Muscle layer of duodenum (tissue), 2 donors: Measurements from ENCODE around the gene STK32C.
"Not testable (repeated sequence)": the region's sequence is repeated elsewhere in the genome, so short reads cannot be mapped to it uniquely, and the experiment has no call there.

ENCODE experiments used
- H3K27ac ChIP-seq: one replicate; pipeline ENCODE4 v1.7.0; 2013; ENCODE audit warnings: mild to moderate bottlenecking, low read length
- H3K27me3 ChIP-seq: one replicate; pipeline ENCODE4 v1.7.0; 2013; ENCODE audit warnings: low read depth, mild to moderate bottlenecking, control low read depth, low read length
- H3K36me3 ChIP-seq, 2 donors: one replicate each; pipeline ENCODE4 v1.7.0; 2013; ENCODE audit warnings: low read length in 2 of 2, control low read depth in 1 of 2, mild to moderate bottlenecking in 1 of 2; ENCODE audit not compliant: insufficient read depth in 2 of 2, control insufficient read depth in 1 of 2
- H3K4me1 ChIP-seq, 2 donors: one replicate each; pipeline ENCODE4 v1.7.0; 2013; ENCODE audit warnings: low read length in 2 of 2, mild to moderate bottlenecking in 2 of 2, control low read depth in 1 of 2, moderate library complexity in 1 of 2; ENCODE audit not compliant: insufficient read depth in 2 of 2, control insufficient read depth in 1 of 2
- H3K4me3 ChIP-seq, 2 donors: one replicate each; pipeline ENCODE4 v1.7.0; 2013; ENCODE audit warnings: low read length in 2 of 2, low read depth in 1 of 2, mild to moderate bottlenecking in 1 of 2
- H3K9me3 ChIP-seq, 2 donors: one replicate each; pipeline ENCODE4 v1.7.0; 2013; ENCODE audit warnings: low read length in 2 of 2, control low read depth in 1 of 2, mild to moderate bottlenecking in 1 of 2; ENCODE audit not compliant: control insufficient read depth in 1 of 2
- donor health status: healthy.

Gene STK32C

GRCh38 chr10:132227851-132228390, 79.8 kb downstream of the STK32C start:
- H3K27ac ChIP-seq, result no peak overlapping the region
- no peak overlapping the region for H3K4me3 ChIP-seq
- no peaks in the 10 kb centered on the region for H3K9me3 ChIP-seq
- H3K4me1 ChIP-seq, result peaks cover 0 to 13% of the 10 kb centered on the region in 2 donors
- H3K27me3 ChIP-seq, result no peaks in the 10 kb centered on the region
- H3K36me3 ChIP-seq, result no peaks in the 10 kb centered on the region

DNA sequence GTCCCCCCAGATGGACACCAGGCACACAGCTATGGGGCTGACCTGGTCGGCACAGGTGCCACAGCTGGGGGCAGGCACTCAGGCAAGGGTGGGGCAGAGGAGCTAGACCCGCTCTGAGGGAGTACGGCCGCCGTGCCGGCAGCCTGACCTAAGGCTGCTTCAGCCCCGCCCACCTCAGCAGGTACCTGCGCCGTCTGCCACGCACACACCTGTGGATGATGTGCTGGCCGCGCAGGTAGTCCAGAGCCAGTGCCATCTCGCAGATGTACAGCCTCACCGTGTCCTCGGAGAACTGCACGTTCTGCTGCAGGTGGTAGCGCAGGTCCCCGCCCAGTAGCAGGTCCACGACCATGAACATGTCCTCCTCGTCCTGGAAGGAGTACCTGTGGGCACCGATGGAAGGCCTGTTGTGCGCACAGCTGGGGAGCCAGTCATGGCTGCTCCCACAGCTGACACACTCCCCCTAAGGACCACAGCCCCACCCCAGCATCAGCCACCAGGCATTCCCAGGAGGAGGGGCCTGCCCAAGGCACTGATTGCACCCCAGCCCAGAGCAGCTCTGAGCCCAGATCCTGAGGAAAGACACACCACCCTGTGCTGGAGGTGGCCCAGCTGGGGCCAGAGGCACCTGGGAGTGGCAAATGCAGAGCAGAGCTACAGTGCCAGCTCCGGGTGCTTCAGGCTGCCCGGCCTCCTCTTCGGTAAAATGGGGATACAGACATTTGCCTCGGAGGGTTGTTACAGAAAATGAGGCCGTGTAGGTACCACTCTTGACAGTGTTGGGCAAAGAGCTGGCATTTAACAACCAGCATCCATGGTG, 81.0 kb downstream of the STK32C start:
- Histone ChIP-seq H3K9me3 (no peaks in the 10 kb centered on the region), H3K4me3 (no peak overlapping the region), H3K27ac (no peak overlapping the region), H3K36me3 (no peaks in the 10 kb centered on the region), H3K27me3 (no peaks in the 10 kb centered on the region), H3K4me1 (peaks cover 0 to 13% of the 10 kb centered on the region in 2 donors)

DNA sequence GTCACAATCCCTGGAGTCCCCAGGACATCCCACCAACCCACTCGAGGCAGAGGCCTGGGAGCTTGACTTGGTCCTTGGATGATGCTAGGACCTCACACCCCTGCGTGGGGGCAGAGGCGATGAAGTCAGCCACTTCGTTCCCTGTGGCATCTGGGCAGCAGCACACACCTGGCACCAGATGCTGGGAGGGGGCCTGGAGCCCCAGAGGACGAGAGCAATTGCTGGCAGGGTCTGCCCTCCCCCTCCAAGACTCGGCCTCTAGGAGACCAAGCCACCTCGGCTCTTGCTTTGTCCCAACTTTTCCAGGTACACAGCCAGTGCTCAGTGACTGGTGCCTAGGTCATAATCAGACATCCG, 81.9 kb downstream of the STK32C start:
- no peaks in the 10 kb centered on the region for H3K9me3 ChIP-seq
- H3K4me3 ChIP-seq, result no peak overlapping the region
- no peaks in the 10 kb centered on the region for H3K36me3 ChIP-seq
- H3K27ac ChIP-seq, result no peak overlapping the region
- peaks cover 0 to 12% of the 10 kb centered on the region in 2 donors for H3K4me1 ChIP-seq
- no peaks in the 10 kb centered on the region for H3K27me3 ChIP-seq

DNA sequence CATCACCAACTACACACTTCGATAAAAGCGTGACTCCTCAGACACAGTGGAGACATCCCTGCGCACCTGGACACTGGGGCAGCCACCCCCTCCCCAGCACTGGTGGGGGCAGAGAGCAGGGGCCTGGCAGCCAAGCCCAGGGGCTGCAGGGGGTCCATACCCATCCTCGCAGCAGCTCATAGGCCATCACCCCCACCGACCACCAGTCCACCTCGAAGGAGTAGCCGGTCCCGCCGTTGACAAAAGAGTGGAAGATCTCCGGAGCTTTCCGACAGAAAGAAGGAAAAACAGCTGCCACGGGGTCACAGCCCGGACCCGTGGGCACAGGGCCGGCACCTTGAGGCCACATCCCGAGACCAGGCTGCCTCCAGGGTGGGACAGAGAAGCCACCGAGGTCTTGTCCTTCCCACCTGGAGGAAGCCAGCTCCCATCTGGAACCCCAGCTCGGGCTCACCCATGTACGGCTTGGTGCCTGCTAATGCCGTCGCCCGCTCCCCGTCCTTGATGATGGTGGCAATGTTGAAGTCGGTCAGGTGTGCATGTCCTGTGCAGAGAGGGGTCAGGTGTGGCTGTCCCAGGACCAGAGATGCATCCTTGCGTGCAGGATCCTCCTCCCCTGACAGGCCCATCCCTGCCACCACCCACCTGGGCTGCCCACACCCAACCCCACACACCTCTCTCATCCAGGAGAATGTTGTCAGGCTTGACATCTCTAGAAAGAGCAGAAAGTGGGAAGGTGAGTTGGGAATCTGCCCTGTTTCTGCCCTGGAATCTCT, 82.5 kb downstream of the STK32C start:
- Histone ChIP-seq H3K27ac (no peak overlapping the region), H3K9me3 (no peaks in the 10 kb centered on the region), H3K36me3 (no peaks in the 10 kb centered on the region), H3K4me1 (peaks cover 0 to 6% of the 10 kb centered on the region in 2 donors), H3K27me3 (no peaks in the 10 kb centered on the region), H3K4me3 (no peak overlapping the region)

GRCh38 chr10:132224343-132225072, 83.2 kb downstream of the STK32C start:
- no peak overlapping the region for H3K27ac ChIP-seq

DNA sequence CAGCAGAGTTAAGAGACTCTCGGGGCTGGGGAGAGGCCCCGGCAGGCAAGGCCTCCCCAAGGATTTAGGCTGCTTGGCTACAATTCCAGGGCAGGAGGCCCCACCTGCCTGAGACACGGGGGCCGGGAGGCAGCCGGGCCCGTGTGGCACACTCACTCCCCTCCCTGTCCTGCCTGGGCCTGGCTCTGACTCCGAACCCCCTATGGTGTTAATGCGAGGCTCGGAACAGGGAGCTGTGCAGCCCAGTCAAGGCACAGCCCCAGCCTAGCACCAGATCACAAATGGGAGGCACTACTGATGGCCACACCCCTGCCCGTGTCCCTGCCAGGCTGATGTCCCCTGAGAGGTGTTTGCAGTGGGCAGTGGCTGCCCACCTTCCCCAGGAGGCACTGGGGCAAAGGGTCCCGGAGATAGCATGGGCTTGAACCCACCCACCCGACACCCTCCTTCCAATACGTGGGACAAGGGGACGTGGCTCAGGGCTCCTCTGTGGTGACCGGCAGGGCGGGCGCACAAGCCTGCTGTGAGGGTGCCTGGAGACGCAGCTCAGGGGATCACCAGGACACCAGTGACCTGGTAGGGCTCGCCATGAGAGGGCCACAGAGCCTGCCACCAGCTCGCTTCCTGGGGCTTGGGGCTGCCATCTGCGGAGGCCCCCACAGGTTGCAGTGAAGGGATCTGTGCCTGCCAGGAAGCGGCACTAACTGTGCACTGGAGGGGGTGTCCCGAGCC, 84.0 kb downstream of the STK32C start:
- no peaks in the 10 kb centered on the region for H3K27me3 ChIP-seq
- peaks cover 0 to 4% of the 10 kb centered on the region in 2 donors for H3K4me1 ChIP-seq
- H3K36me3 ChIP-seq, result peaks cover 0 to 1% of the 10 kb centered on the region in 2 donors
- no peak overlapping the region for H3K4me3 ChIP-seq
- no peak overlapping the region for H3K27ac ChIP-seq
- H3K9me3 ChIP-seq, result no peaks in the 10 kb centered on the region

More at GRCh38 chr10:132224343-132225072, 83.2 kb downstream of the STK32C start:
- Histone ChIP-seq H3K36me3 (no peaks in the 10 kb centered on the region), H3K9me3 (no peaks in the 10 kb centered on the region), H3K27me3 (no peaks in the 10 kb centered on the region), H3K4me1 (peaks cover 0 to 4% of the 10 kb centered on the region in 2 donors), H3K4me3 (no peak overlapping the region)

DNA sequence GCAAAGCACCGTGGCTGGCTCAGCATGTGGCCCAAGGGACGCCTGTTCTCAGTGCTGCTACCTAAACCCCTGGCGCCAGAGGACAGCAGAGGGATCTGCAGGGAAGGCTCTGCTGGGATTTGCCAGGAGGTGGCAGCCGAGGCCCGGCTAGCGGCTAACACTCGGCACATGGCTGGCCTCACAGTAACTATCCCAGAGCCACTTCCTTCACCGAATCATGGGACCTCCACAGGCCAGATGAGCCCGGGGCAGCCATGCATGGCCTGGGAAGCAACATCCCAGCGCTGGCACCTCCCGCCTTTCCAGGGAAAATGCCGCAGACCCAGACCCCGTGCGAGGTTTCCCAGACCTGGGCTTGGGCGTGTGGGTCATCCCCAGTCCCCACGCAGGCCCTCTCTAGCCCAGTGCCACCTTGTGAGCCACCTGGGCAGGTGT, 84.6 kb downstream of the STK32C start:
- Histone ChIP-seq H3K36me3 (peaks cover 0 to 3% of the 10 kb centered on the region in 2 donors), H3K4me3 (no peak overlapping the region), H3K9me3 (no peaks in the 10 kb centered on the region), H3K27ac (no peak overlapping the region), H3K27me3 (no peaks in the 10 kb centered on the region), H3K4me1 (peaks cover 0 to 4% of the 10 kb centered on the region in 2 donors)

DNA sequence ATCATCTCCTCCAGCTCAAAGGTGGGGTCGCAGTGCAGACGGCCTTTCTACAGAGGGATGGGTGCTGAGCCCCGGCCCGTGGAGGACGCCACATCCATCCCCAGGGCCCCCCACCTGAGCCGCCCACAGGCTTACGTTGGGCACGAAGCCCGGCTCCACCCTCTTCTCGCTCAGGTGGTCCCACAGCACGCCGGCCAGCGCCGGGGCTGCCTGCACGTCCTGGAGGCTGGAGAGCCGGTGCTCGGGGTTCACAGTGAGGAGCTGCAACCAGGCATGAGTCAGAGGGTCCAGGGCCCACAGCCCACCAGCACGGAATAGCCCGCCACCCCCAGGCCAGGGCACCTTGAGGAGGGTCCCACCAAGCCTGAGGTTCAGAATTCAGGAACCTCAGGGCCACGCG, 85.0 kb downstream of the STK32C start:
- no peak overlapping the region for H3K4me3 ChIP-seq
- H3K4me1 ChIP-seq, result peaks cover 0 to 4% of the 10 kb centered on the region in 2 donors
- H3K27me3 ChIP-seq, result no peaks in the 10 kb centered on the region
- no peaks in the 10 kb centered on the region for H3K9me3 ChIP-seq
- H3K36me3 ChIP-seq, result peaks cover 0 to 3% of the 10 kb centered on the region in 2 donors
- no peak overlapping the region for H3K27ac ChIP-seq

DNA sequence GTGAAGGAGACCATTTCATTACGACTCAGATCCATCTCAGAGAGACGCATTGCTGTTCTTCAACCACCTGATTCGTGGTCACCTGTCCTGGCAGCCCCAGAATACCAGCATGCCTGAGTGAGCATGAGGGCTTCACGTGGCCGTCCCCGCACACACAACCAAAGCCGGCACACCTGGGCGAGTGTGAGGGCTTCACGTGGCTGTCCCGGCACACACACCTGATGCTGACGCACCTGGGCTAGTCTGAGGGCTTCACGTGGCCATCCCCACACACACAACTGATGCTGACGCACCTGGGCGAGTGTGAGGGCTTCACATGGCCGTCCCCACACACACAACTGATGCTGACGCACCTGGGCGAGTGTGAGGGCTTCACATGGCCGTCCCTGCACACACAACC, 86.8 kb downstream of the STK32C start:
- H3K4me3 ChIP-seq, H3K27me3 ChIP-seq, H3K4me1 ChIP-seq, H3K36me3 ChIP-seq, H3K9me3 ChIP-seq, H3K27ac ChIP-seq: not testable (repeated sequence)

DNA sequence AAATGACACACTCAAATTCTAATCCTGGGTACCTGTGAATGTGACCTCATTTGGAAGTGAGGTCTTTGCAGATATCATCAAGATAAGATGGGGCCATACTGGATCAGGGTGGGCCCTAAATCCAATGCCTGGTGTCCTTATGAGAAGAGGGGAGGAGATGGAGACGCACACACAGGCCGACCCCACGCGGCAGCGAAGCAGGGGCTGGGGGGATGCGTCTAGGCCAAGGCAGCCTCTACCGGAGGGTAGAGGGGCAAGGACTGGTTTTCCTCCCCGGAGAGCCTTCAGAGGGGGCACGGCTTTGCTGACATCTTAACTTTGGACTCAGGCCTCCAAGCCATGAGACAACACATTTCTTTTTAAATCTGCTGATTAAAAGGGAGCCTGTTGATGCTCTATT, 87.7 kb downstream of the STK32C start:
- H3K36me3 ChIP-seq, result peaks cover 0 to 3% of the 10 kb centered on the region in 2 donors
- no peak overlapping the region for H3K27ac ChIP-seq
- H3K4me1 ChIP-seq, result peaks cover 0 to 4% of the 10 kb centered on the region in 2 donors
- no peak overlapping the region for H3K4me3 ChIP-seq
- no peaks in the 10 kb centered on the region for H3K9me3 ChIP-seq
- no peaks in the 10 kb centered on the region for H3K27me3 ChIP-seq
